Measurements from ENCODE around the gene ERP44.

GRCh38 chr9:100070104-100071041, 28.4 kb downstream of the ERP44 start:
- TF ChIP-seq POLR2A (IDR thresholded peaks at IDR 0.05; ENCODE audit: low read depth, low read length) (no peak), TAF1 (IDR thresholded peaks at IDR 0.05; ENCODE audit: borderline replicate concordance, low read depth, low read length) (no peak), POLR2AphosphoS5 (IDR thresholded peaks at IDR 0.05; ENCODE audit: low read depth, low read length) (no peak)
